Pancreas (tissue), 10 donors: ENCODE results near the gene GPR45. TPM values are rescaled to one million over a fixed set of nuclear protein-coding genes. Genes with fewer than 3 reads are reported as not detected.

Source experiments
- ATAC-seq, 4 donors: fragments of 200-7000 bp; cut with Tn5 transposase; one replicate each; pipeline versions ENCODE4 v1.8.0 to v1.9.1; 2020; ENCODE audit warnings: mild to moderate bottlenecking in 4 of 4, moderate library complexity in 4 of 4
- DNase-seq, 6 donors: peaks; one replicate each; pipeline ENCODE4 v3.0.0-alpha.2; 2020
- FAIRE-seq: peaks from 2 replicates; lab custom pipeline; 2012; peaks lifted over from hg19 to GRCh38; lab: Jason Lieb, UNC
- H3K27ac ChIP-seq, 4 donors: fragments of 200-600 bp; sonication (generic); 1 replicate in 3 of 4; 2 replicates in 1 of 4; pipeline versions ENCODE4 v1.5.0 to v1.8.0; 2020
- H3K27me3 ChIP-seq, 4 donors: fragments of 200-600 bp; one replicate each; pipeline ENCODE4 v1.8.0; 2021
- H3K36me3 ChIP-seq, 3 donors: fragments of 200-600 bp; sonication (generic) in 1 of 3; one replicate each; pipeline versions ENCODE4 v1.5.0 to v1.8.0; 2020 to 2021
- H3K4me1 ChIP-seq, 3 donors: fragments of 200-600 bp; one replicate each; pipeline ENCODE4 v1.8.0; 2021
- H3K4me3 ChIP-seq, 4 donors: fragments of 200-600 bp; sonication (generic) in 2 of 4; one replicate each; pipeline versions ENCODE4 v1.5.0 to v1.8.0; 2020 to 2021
- H3K9me3 ChIP-seq, 4 donors: fragments of 200-600 bp; one replicate each; pipeline ENCODE4 v1.8.0; 2021
- CTCF ChIP-seq, 4 donors: fragments of 200-600 bp; sonication (generic) in 3 of 4; IDR thresholded peaks; one replicate each; pipeline versions ENCODE4 v1.5.0 to v1.8.0; 2021; ENCODE audit warnings: antibody characterized with exemption in 4 of 4
- WGBS, 2 donors: extraction: QIAGEN DNeasy Blood & Tissue Kit; methylation state at CpG; one replicate each; pipeline ENCODE4 v1.1.7; 2013; 5-methylcytosine and 5-hydroxymethylcytosine counted together
- intact Hi-C, 3 donors: fragments of 100-400 bp; cut with DNase I; formaldehyde crosslinking; loops; one replicate each; pipeline versions ENCODE4 v1.11.1 to v1.14.2; 2022
- polyA plus RNA-seq, 2 donors: library from polyadenylated mRNA; stranded (reverse); fragments of 200-250 nt; gene quantifications; one replicate each; pipeline ENCODE4 v1.2.3, GENCODE V29; 2013
- total RNA-seq, 6 donors: library from RNA; stranded (reverse); fragmentation: NEBNext Ultra II Directional in 4 of 6; extraction: Animal tissue kit (Norgen Biotek cat#: 25700) in 4 of 6; gene quantifications; one replicate each; pipeline versions ENCODE4 v1.2.1 to v1.2.4, GENCODE V29; 2021 to 2023
- donor health status: healthy with polysubstance abuse.
- donor health status: DM: no; HTN: no; CAD: no; lungs with moderate emphysema.
- donor health status: DM: no; HTN: no; CAD: no.
- donor health status: control.
- donor health status: control.
- donor health status: Bipolar disorder and iron deficiency.
- donor health status: DM: yes; HTN: yes; CAD: no.
- donor health status: DM: no; HTN: no; CAD: no.
- donor health status: DM: no; HTN: no; CAD: no.
- donor health status: DM: yes; HTN: yes; CAD: no.

GPR45 gene
- total and polyA plus RNA-seq, 8 donors, result 0.09 TPM; not detected in 7

GRCh38 chr2:105252271-105252670, 10.7 kb downstream of the GPR45 start:
- TF ChIP-seq CTCF (IDR thresholded peaks at IDR 0.05), result no peak
- Histone ChIP-seq H3K27ac (no peak overlapping the region), H3K27me3 (no peaks in the 10 kb centered on the region)

GRCh38 chr2:105254531-105255210, 13.1 kb downstream of the GPR45 start:
- ATAC-seq, result no peak

More at GRCh38 chr2:105252271-105252670, 10.7 kb downstream of the GPR45 start:
- Histone ChIP-seq H3K9me3 (no peaks in the 10 kb centered on the region), H3K36me3 (no peaks in the 10 kb centered on the region), H3K4me1 (no peaks in the 10 kb centered on the region), H3K4me3 (no peak overlapping the region)
- 85 to 92% methylated on average over 2 of the region's 2 CpGs for WGBS, 2 donors
- ATAC-seq, result no peak
- FAIRE-seq, result no peak
- intact Hi-C loops, result no loop called here
- DNase-seq, result no peak

GRCh38 chr2:105255979-105256378, 14.4 kb downstream of the GPR45 start:
- WGBS, 2 donors, result 75 to 84% methylated on average over 2 of the region's 2 CpGs
- no peak overlapping the region for H3K27ac ChIP-seq
- H3K4me3 ChIP-seq, result no peak overlapping the region
- no peaks in the 10 kb centered on the region for H3K36me3 ChIP-seq
- intact Hi-C loops, result no loop called here
- no peaks in the 10 kb centered on the region for H3K4me1 ChIP-seq
- FAIRE-seq (no peak), ATAC-seq (no peak), DNase-seq (no peak)
- TF ChIP-seq CTCF (IDR thresholded peaks at IDR 0.05), result no peak
- H3K9me3 ChIP-seq, result no peaks in the 10 kb centered on the region
- H3K27me3 ChIP-seq, result no peaks in the 10 kb centered on the region

More at GRCh38 chr2:105254531-105255210, 13.1 kb downstream of the GPR45 start:
- DNase-seq, result no peak
- 85 to 97% methylated on average over 5 of the region's 5 CpGs for WGBS, 2 donors
- Histone ChIP-seq H3K9me3 (no peaks in the 10 kb centered on the region), H3K36me3 (no peaks in the 10 kb centered on the region), H3K27me3 (no peaks in the 10 kb centered on the region), H3K27ac (no peak overlapping the region), H3K4me3 (no peak overlapping the region), H3K4me1 (no peaks in the 10 kb centered on the region)
- TF ChIP-seq CTCF (IDR thresholded peaks at IDR 0.05), result no peak
- intact Hi-C loops, result no loop called here
- FAIRE-seq, result no peak

- Histone ChIP-seq H3K9me3 (no peaks in the 10 kb centered on the region), H3K36me3 (no peaks in the 10 kb centered on the region), H3K27me3 (no peaks in the 10 kb centered on the region), H3K4me3 (no peak overlapping the region), H3K27ac (no peak overlapping the region), H3K4me1 (no peaks in the 10 kb centered on the region)
- DNase-seq (no peak), FAIRE-seq (no peak), ATAC-seq (no peak)
- intact Hi-C loops, result no loop called here
- no peak for TF ChIP-seq CTCF (IDR thresholded peaks at IDR 0.05)
- 66 to 72% methylated on average over 11 of the region's 11 CpGs for WGBS, 2 donors
Observed at GRCh38 chr2:105256431-105257047, 15.0 kb downstream of the GPR45 start.

GRCh38 chr2:105257981-105258380, 16.4 kb downstream of the GPR45 start:
- WGBS, 2 donors, result 82 to 93% methylated on average over 3 of the region's 3 CpGs

More at GRCh38 chr2:105257981-105258380, 16.4 kb downstream of the GPR45 start:
- H3K27ac ChIP-seq, result no peak overlapping the region
- FAIRE-seq, result no peak
- TF ChIP-seq CTCF (IDR thresholded peaks at IDR 0.05), result no peak
- H3K4me1 ChIP-seq, result no peaks in the 10 kb centered on the region
- H3K4me3 ChIP-seq, result no peak overlapping the region
- no peak for ATAC-seq
- no peak for DNase-seq
- H3K27me3 ChIP-seq, result no peaks in the 10 kb centered on the region
- H3K9me3 ChIP-seq, result no peaks in the 10 kb centered on the region
- intact Hi-C loops, result no loop called here
- H3K36me3 ChIP-seq, result no peaks in the 10 kb centered on the region
